HG02943 (cell line): ENCODE data around the gene PPP1R27.

Source experiments
- ATAC-seq: cut with Tn5 transposase; IDR thresholded peaks from one replicate; pipeline ENCODE4 v1.9.1; 2021; ENCODE audit warnings: mild to moderate bottlenecking, low read depth, moderate library complexity; ENCODE audit not compliant: unreplicated experiment

PPP1R27 gene, protein sequence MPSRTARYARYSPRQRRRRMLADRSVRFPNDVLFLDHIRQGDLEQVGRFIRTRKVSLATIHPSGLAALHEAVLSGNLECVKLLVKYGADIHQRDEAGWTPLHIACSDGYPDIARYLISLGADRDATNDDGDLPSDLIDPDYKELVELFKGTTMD

DNA sequence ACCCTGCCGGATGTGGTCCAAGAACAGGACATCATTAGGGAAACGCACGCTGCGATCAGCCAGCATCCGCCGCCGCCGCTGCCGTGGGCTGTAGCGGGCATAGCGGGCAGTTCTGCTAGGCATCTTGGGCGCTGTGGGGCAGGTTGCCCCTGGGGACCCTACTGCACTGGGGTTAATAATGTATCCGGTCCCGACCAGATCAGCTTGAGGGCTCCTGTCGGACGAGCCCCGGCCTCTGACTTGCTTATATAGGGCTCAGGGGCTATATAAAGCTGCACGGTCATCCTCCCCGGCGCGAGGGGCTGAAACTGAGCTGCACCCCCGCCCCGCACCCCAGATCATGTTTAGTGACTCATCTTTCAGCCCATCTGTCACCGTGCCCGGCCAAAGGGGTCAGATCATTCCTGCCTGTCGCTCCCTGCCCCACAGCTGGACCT lies at the start of gene PPP1R27:
Gene PPP1R27, minus strand, starts transcription at position 220 of the 437 bp plus-strand sequence. Its CDS starts 97 bp downstream, at position 123.
- ATAC-seq = no peak

DNA sequence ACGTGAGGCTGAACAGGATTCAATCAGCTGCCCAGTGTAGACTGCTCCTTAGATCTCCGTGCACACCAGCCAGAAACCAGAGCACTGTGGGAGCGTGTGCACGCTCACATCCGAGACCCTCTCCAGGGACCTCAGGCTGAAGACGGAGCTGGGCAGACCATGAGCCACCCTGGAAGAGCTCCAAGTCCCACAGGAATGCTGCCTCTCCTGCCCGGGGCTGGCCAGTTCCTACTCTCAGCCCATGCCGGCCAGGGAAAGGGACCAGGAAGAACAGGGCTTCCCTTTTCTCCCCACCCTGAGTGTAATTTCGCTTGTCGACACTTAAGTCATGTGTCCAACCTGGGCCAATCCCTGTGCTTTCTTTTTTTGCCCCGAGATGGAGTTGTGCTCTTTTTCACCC lies 49.7 kb upstream of the PPP1R27 start:
- ATAC-seq = no peak

DNA sequence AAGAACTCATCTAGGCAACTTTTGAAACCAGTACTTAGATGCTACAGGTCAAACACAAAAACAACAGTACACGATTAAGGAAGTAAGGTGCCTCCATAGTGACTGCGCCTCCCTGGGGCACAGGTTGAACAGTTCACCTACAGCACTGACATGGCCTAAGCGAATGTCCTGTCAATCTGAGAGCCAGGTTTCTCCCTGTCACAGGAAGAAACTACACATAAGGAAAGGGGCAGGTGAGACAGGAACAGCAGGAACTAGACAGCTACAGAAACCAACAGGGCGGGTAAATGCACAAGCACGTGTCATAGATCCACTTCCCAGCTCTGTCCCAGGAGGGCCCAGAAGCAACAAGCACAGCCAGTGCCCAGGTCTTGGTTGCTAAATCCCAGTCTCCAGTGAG lies 44.3 kb upstream of the PPP1R27 start:
- ATAC-seq = no peak

DNA sequence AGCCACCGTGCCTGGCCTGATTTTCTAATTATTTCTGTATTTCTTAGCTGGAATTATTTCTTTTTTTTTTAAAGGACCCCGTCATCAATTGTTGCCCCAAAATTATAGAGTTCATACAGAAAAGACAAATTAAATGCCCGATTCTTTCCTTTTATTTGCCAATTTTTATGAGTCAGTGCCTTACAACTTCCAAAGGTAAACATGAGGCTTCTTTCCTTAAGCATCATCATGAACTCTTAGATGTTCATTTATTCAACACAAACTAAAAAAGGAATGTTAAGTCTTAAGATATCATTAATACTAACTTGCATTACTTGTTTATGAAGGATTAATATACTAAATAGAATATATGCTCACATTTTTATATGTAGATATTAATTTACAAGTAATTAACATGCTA lies 43.4 kb upstream of the PPP1R27 start:
- no peak for ATAC-seq

DNA sequence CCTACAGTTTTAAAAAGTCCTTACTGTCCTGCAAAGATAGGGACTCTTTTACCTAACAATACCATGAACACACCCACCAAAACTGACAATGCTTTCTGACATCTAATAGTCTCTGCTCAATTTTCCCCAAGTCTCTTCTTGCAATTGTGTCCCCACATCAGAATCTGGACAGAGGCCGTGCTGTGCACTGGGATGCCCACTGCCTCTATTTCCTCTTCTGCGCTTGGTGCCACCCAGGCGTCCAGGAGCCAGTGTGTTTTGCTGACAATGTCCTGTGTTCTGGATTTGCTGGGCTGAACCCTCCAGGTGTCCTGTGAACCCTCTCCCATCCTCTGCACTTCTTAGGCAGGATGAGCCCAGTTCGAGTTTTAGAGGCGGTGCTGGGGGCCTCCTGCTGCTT lies 42.7 kb upstream of the PPP1R27 start:
- ATAC-seq = no peak

DNA sequence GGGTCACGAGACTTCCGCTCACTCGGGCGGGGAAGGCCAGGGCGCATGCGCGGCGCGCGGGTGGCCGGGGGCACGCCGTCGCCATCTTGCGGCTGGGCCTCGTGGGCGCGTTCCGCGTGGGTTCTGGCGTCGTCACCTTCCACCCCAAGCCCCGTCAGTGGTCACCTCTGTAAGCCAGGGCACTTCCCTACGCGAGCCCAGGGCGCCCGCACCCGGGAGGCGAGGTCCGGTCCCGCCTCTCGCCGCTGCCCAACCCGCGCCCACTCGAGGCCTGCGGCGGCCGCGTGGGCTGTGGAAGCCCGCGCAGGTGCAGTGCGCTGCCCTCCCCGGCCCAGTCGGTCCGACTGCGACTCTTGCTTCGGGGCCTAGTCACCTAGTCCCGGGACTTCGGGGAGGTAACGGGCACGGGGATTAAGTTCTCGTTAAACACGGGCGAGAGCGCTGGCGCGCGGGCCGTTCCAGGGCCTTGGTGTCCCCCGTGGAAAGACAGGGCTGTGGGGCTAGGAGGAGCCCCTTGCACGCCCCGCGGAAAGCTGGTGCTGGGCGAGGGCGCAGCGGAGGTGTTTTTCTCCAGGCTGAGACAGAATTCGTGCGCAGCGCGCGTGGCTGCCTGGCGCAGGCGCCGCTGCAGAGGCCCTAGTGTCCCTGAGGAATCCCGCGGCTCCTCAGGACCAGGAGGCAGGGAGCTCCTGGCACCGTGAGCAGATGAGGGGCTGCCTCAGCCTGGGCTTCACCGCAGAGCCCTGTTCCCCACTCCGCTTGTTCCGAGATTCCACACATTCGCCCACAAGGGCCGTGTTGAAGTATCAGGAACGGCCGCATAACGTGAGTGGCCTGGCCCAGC lies 36.8 kb upstream of the PPP1R27 start:
- peak; percentile 47 for ATAC-seq

DNA sequence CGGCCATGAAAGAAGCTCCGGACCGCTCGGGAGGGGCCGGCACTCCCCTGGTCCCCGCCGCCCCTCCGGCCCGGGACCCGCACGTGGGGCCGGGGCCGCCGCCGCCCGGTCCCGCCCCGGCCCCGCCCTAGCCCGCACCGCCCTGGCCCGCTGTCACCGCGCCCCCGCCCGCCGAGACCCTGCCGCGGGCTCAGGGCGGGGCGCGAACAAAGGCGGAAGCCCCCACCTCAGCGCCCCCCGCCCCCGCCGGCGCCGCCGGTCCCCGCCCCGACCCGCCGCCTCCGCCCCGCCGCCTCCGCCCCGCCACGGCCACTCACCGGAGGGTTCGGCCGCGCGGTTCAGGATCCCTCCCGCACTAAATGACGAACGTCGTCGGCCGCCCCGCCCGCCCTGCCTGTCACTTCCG lies 36.1 kb upstream of the PPP1R27 start, which contains the start of gene ARHGDIA:
Gene ARHGDIA, minus strand, starts transcription at position 357 of the 406 bp plus-strand sequence. CDS start 1,407 bp downstream, outside the sequence.
- peak; percentile 13 for ATAC-seq

DNA sequence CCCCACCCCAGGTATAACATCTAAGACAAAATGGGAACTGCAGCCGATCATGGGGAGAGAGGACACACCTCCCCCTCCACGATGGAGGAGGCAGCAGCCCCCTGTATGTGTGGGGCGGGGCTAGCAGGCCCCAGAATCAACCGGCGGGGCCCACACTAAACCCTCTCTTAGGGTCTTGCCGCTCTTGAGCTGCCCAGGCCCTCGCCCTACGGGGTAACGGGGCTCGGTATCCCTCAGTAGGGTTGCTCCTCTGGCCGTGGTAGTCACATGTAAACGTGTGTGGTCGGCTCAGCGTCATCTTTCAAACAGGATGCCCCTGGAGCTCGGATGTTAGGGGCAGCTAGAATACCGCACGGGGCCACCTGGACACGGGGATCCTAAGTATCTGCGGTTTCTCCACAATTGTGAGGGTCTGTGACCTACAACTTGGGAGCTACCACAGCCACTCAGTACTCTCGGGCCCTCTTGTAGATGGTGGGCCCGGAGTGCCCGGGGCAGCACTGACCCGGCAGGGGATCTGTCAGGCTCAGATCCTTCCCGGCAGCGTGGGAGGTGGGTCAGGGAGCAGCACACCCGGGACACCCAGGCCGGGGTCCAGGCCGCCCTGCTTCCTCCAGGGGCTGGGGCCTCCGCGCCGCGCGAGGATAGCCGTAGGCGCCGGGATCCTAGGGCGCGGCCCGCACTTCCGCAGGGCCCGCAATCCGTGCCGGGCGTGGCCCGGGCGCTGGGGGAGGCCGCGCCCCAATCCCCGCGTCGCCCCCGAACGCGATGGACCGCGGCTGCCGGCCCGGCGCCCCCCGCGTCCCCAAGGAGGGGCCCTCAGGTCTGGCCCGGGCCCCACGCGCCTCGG lies 35.5 kb upstream of the PPP1R27 start:
- peak; percentile 9 for ATAC-seq

DNA sequence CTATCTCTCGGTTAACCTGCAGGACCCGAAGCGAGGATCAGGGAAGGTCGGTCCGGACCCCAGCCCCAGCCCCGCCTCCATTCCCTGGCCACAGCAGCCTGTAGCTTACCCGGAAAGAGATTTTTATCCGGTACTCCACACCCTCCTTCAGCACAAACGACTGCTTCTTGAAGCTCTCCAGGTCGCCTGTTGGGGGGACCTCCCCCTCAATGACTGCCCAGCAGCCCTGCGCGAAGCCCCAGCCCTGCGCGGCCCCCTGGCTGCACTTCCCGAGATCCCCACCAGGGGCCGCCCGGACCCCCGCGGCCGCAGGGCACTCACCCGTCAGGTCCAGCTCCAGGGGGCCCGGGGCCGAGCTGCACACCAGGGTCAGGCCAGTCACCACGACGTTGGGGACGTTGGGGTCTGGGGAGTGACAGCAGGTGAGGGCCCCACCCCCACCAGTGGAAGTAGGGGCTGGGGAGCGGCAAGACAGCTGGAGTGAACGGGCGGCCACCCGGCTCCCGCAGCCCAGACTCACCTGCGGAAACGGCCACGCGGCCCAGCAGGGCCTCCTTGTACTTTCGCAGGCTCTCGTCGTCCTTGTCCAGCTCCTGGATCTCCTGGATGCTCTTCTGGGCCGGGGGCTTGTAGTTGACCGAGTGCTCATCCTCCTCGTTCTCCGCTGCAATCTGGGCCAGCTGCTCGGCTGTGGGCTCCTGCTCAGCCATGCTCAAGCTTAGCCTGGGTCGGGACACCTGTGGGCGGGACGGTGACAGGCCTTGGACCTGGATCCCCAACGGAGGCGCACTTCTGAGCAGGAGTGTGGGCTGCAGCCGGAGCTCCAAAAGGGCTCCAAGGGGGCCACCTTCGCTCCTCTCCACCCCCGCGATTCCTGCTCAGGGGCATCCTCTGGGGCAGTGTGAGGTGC lies 34.6 kb upstream of the PPP1R27 start:
- ATAC-seq = no peak

DNA sequence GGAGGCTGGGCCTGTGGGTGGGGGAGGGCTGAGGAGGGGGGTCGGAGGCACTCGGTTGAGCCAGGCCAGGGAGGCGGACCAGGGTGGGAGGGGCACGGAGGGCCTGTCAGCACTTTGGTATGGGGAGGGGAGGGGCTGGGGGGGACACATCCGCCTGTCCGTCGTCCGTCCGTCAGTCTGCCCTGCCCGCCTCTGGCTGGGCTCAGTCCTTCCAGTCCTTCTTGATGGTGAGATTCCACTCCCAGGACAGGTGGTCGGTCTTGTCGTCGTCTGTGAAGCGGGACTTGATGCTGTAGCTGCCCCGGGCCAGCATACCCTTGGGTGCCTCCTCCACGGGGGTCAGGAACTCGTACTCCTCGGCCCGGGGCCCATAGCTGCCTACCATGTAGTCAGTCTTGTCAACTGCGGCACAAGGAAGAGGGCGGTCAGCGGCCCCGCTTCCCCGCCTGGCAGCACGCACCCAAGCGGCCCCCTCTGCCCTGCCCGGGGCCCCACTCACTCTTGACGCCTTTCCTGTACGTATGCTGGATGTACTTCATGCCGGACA lies 33.9 kb upstream of the PPP1R27 start:
- no peak for ATAC-seq

DNA sequence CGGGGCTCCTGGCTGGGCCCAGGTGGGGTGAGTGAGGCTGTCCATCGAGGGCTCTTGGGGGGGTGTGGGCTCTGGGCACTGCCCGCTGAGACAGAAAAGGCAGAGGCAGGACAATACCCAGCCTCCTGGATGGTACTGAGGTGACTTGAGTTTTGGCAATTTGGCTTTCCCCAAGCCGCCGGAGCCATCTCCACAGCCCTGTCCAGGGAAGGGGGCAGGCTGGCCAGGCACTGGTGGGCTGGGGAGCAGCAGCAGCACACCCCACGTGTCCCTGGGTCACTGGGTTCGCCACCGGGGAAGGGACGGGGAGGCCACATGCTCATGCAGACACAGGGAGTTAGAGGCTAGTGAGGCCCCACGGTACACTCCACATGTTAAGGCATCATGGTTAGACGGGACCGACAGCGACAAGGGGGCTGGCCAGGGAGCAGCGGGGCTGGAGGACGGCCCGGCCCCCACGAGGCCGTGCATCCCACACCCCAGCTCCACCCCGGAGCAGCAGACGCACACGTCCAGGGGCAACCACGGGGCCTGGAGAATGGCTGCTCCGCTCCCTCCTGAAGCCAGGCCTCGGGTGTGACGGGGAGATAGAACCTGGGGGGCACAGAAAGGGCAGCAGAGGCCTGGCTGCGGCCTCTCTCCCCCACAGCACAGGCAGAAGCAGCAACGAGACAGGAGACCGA lies 33.3 kb upstream of the PPP1R27 start:
- ATAC-seq = no peak

DNA sequence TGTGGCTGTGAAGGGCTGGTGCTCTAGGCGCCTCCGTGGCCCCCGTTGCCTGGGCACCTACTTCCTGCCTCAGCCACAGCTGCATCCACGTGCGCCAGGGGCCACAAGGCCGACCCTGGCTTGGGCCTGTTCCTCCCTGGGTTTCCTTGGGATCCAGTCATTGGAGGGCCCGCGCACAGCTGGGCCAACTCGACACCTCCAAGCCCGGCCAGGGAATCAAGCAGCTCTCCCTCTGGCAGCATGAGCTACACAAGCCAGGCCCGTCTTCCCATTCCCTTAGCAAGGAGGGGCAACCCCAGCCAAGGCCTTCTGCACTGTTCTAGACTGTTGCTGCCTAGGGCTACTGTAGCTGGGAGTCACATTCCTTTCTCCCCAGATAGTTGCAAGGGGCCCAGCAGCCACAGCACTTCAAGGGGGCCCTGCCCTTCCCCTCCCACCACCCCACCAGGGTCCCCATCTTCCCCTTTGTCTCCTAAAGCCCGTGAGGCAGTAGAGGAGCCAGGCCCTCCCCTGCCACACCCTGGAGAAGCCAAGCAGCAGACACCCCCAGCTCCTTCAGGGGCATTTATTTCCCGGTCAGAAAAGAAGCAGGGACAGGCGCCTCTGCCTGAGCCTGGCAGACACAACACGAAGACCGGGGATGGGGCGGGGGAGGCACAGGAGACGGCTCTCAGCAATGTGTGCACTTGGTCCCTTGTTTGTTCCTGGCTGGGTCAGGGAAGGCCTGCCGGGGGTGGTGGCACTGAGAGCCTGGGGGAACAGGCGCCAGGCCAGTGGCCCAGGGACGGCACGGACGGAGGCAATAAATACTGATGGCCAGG lies 32.5 kb upstream of the PPP1R27 start:
- ATAC-seq = no peak

DNA sequence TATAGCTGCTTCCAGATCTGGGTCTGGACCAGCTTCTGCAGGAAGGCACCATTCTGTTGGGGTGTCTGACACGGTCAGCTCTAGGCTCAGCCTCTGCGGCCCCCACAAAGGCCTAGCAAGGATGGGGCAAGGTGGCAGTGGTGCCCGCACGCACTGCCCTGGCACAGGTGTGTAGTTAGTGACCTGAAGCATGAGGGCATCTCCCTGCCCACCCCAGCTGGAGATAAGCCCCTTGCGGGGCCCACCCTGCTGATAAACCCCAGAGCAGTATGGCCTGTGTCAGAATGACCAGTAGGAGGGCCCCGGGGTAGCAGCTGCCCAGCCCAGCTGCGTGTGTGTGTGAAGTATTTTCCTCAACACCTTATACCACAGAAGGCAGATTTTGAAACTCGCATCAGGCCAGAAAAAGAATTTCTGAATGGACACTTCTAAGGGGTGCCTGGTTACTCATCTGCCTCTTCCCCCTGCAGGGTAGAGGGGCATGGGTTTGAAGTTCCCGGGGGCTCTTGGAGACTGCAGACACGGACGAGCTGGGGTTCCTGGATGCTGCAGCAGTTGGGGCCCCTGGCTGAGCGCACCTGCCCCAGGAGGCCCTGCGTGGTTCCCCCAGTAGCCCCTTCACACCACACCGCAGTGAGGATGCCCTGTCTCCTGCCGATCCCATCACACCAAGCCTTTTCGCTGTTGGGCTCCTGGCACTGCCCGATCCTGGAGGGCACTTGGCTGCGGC lies 31.8 kb upstream of the PPP1R27 start:
- no peak for ATAC-seq

DNA sequence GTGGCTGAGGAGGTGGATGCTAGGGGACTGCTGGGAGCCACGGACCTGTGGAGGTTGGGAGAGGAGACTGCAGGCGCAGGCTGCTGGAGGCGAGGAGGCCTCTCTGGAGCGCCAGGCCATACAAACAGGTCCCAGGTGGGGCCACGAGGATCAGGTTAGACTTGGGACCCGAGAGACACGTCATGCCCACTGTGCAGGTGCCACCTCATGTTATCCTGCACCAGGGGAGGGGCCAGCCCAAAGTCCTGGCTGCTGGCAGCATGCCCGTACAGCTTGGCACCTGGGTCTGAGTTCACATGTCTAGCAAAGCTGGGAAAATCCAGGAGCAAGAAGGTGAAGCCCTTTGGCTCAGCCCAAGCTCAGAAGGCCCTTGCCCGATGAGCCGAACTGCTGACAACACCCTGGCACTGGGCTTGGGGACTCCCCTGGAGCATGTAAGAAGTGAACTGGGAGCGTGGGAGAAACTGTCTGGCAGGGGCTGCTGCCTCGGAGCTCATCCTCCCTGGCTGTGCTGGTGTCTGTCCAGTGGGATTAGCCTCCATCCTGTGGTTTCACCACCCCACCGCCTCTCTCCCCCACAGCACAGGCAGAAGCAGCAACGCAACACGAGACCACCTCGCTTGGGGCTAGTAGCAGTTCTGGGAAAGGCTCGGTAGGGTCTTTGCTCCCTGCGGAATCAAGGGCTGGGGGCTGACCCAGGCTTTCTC lies 31.0 kb upstream of the PPP1R27 start:
- no peak for ATAC-seq

DNA sequence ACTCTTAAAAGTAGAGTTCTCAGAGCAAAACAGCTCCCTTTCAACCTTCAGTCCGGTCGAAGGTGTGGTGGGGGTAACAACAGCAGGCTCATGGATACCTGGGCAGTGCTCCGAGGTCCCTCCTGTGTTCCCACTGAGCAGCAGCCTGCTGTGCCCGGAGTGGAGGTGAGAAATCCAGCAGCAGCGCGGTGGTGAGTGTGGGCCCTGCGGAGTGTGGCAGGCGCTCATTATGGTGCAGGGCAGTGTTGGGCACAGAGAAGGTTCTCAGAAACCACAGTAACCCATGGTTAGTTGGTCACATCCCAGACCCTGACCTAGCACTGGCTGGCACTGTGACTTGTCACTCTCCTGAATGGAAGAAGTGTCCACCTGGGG lies 30.5 kb upstream of the PPP1R27 start:
- no peak for ATAC-seq

DNA sequence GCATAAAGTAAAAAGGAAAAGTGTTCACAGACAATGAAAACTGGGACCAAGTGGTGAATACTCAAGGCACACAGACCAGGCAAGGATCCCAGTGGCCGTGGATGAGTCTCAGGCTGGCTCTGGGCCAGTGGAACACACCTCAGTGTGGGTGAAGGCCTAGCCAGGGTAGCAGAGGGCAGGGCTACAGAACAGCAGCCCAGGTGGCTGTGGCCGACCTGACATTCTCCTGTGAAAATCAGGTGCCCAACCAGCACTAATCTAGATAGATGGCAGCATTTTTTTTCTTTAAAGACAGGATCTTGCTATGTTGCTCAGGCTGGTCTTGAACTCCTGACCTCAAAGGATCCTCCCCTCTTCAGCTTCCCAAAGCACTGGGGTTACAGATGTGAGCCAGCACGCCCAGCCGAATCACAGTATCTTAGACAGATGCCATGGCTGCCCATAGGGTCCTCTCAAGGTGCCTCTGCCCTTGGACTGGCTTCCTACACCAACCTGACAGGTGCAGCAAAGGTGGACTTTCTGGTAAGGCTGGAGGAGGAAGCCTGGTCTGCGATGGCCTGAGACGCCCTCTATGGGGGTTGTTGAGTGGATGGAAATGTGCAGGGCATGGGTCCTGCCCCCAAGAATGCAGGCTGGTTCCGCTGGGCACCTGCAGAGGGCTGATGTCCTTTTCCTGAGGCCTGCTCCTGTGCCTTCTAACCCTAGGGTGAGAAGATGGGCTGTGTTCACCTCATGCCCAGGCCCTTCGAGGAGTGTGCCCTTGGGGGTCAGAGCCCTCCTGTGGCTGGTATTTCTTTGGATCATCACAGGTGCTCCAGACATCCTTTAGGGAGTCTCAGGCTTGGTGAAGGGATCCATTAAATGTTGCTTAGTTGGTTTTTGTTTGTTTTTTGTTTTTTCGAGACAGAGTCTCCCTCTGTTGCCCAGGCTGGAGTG lies 29.3 kb upstream of the PPP1R27 start:
- ATAC-seq = no peak
